Testis (tissue), 2 donors: ENCODE results near the gene FAM131A.

Experiments used
- POLR2A ChIP-seq: fragments of 450-650 bp; IDR thresholded peaks from one replicate; pipeline ENCODE4 v1.6.1; 2017; ENCODE audit warnings: antibody characterized with exemption, mild to moderate bottlenecking, moderate library complexity
- TF ChIP-seq, protein P1 (sequence below), 3 experiments: fragments of 450-650 bp in 2 of 3; fragments of 200-600 bp in 1 of 3; sonication (generic) in 1 of 3; IDR thresholded peaks; one replicate each; pipeline ENCODE4 v1.5.1; 2016 to 2019; ENCODE audit warnings: antibody characterized with exemption in 3 of 3, mild to moderate bottlenecking in 2 of 3, moderate library complexity in 1 of 3

DNA sequence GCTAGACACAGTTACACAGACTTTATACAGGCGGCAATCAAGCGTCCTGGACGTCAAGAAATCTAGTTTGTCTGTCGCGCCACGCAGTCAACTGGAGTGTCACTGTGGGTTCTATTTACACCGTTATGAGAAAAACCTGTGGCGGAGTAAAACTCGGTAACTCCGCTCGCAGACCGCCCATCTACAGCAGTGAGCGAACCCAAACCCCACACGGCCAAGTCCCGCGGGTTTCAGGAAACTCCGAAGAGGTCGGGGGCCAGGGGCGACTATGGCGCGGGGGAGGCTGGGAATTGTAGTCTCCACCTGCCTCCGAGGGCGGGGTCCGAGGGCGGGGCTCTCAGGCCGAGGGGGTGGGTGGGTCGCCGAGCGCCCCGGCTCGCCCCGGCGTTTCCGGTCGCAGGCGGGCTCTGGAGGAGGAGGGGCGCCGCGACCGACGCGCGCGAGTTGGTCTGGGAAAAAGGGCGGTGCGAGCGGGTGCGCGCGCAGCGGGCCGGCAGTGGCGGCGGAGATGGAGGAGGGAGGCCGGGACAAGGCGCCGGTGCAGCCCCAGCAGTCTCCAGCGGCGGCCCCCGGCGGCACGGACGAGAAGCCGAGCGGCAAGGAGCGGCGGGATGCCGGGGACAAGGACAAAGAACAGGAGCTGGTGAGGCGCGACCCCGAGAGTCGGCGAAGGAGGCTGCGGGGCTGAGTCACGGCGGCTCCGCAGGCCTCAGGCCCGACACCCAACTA, 38.5 kb upstream of the FAM131A start, which contains the start of gene PSMD2:
- TF ChIP-seq, protein P1, sequence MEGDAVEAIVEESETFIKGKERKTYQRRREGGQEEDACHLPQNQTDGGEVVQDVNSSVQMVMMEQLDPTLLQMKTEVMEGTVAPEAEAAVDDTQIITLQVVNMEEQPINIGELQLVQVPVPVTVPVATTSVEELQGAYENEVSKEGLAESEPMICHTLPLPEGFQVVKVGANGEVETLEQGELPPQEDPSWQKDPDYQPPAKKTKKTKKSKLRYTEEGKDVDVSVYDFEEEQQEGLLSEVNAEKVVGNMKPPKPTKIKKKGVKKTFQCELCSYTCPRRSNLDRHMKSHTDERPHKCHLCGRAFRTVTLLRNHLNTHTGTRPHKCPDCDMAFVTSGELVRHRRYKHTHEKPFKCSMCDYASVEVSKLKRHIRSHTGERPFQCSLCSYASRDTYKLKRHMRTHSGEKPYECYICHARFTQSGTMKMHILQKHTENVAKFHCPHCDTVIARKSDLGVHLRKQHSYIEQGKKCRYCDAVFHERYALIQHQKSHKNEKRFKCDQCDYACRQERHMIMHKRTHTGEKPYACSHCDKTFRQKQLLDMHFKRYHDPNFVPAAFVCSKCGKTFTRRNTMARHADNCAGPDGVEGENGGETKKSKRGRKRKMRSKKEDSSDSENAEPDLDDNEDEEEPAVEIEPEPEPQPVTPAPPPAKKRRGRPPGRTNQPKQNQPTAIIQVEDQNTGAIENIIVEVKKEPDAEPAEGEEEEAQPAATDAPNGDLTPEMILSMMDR (IDR thresholded peaks at IDR 0.05): no peak
- TF ChIP-seq POLR2A: no peak
